GM12864 (cell line): Measurements from ENCODE around the gene YKT6.

ENCODE experiments used
- DNase-seq: peaks from one replicate; pipeline ENCODE4 v3.0.0-alpha.2; 2011; ENCODE audit warnings: low read depth
- H3K4me3 ChIP-seq: 2 replicates; pipeline ENCODE4 v1.5.1; 2011; ENCODE audit warnings: mild to moderate bottlenecking, low read depth, low read length, control low read depth
- CTCF ChIP-seq: IDR thresholded peaks from 2 replicates; pipeline ENCODE4 v1.5.1; 2011; ENCODE audit warnings: low read depth, mild to moderate bottlenecking, moderate library complexity, low read length, control low read depth, inconsistent platforms; ENCODE audit errors: missing control alignments

YKT6 gene

GRCh38 chr7:44188480-44189225, 12.1 kb upstream of the YKT6 start:
- no peak for DNase-seq
- no peak for TF ChIP-seq CTCF
- H3K4me3 ChIP-seq, result no peak overlapping the region

GRCh38 chr7:44189286-44189992, 11.3 kb upstream of the YKT6 start, which contains the start of gene GCK:
GCK (minus strand) TSS chr7:44189439; CDS start chr7:44188953, 486 bp downstream.
- H3K4me3 ChIP-seq, result no peak within 1 kb of the TSS
- no peak for DNase-seq
- TF ChIP-seq CTCF, result no peak

GRCh38 chr7:44189993-44190872, 10.5 kb upstream of the YKT6 start:
- no peak for TF ChIP-seq CTCF
- no peak for DNase-seq
- no peak overlapping the region for H3K4me3 ChIP-seq

GRCh38 chr7:44191171-44191570, 9.6 kb upstream of the YKT6 start:
- DNase-seq, result no peak
- no peak for TF ChIP-seq CTCF
- no peak overlapping the region for H3K4me3 ChIP-seq

- no peak for DNase-seq
- no peak overlapping the region for H3K4me3 ChIP-seq
- no peak for TF ChIP-seq CTCF
Observed at GRCh38 chr7:44193011-44193802, 7.6 kb upstream of the YKT6 start.

- no peak for DNase-seq
- H3K4me3 ChIP-seq, result no peak overlapping the region
- TF ChIP-seq CTCF, result no peak
Observed at GRCh38 chr7:44194069-44194468, 6.7 kb upstream of the YKT6 start.
